GM21529 (cell line): ENCODE measurements around the gene CDH2.

Experiments used
- ATAC-seq: cut with Tn5 transposase; IDR thresholded peaks from one replicate; pipeline ENCODE4 v1.9.1; 2021; ENCODE audit not compliant: unreplicated experiment

Gene CDH2

GRCh38 chr18:28171837-28172236, 5.1 kb downstream of the CDH2 start:
- ATAC-seq, result no peak

GRCh38 chr18:28168725-28169124, 8.2 kb downstream of the CDH2 start:
- ATAC-seq, result no peak

- no peak for ATAC-seq
Measured at GRCh38 chr18:28167835-28168349, 9.0 kb downstream of the CDH2 start.

- ATAC-seq, result no peak
Measured at GRCh38 chr18:28164771-28165483, 12.0 kb downstream of the CDH2 start.

- no peak for ATAC-seq
Measured at GRCh38 chr18:28163201-28163775, 13.6 kb downstream of the CDH2 start.

- ATAC-seq, result no peak
Measured at GRCh38 chr18:28161608-28162599, 15.0 kb downstream of the CDH2 start.

GRCh38 chr18:28159055-28159454, 17.9 kb downstream of the CDH2 start:
- no peak for ATAC-seq

GRCh38 chr18:28158083-28158581, 18.8 kb downstream of the CDH2 start:
- no peak for ATAC-seq

GRCh38 chr18:28153485-28154065, 23.4 kb downstream of the CDH2 start:
- no peak for ATAC-seq

GRCh38 chr18:28152754-28153153, 24.2 kb downstream of the CDH2 start:
- no peak for ATAC-seq

GRCh38 chr18:28152354-28152753, 24.6 kb downstream of the CDH2 start:
- ATAC-seq, result no peak

- no peak for ATAC-seq
Measured at GRCh38 chr18:28151434-28151833, 25.5 kb downstream of the CDH2 start.

- ATAC-seq, result no peak
Measured at GRCh38 chr18:28150925-28151324, 26.0 kb downstream of the CDH2 start.

- no peak for ATAC-seq
Measured at GRCh38 chr18:28149810-28150420, 27.0 kb downstream of the CDH2 start.

- ATAC-seq, result no peak
Measured at GRCh38 chr18:28147674-28148171, 29.2 kb downstream of the CDH2 start.

- ATAC-seq, result no peak
Measured at GRCh38 chr18:28143725-28144124, 33.2 kb downstream of the CDH2 start.

- ATAC-seq, result no peak
Measured at GRCh38 chr18:28138816-28139215, 38.1 kb downstream of the CDH2 start.

- no peak for ATAC-seq
Measured at GRCh38 chr18:28136071-28136470, 40.9 kb downstream of the CDH2 start.

GRCh38 chr18:28134774-28135173, 42.2 kb downstream of the CDH2 start:
- ATAC-seq, result no peak

GRCh38 chr18:28132084-28132483, 44.8 kb downstream of the CDH2 start:
- ATAC-seq, result no peak
